ENCODE results near the gene LKAAEAR1. TPM values are rescaled to one million over a fixed set of nuclear protein-coding genes. Genes with fewer than 3 reads are reported as not detected.
A peak's percentile ranks its signal among the peaks of the same experiment; 100 is the strongest.

The LKAAEAR1 gene
- total RNA-seq, 4 donors from 2014 or later, result not detected

GRCh38 chr20:64069614-64070243 is 14.5 kb downstream of the LKAAEAR1 start:
- Histone ChIP-seq H3K36me3 (peaks cover 0 to 18% (median 0%) of the 10 kb centered on the region in 3 donors), H3K27ac (no peak overlapping the region), H3K4me1 (peaks cover 0 to 39% (median 19%) of the 10 kb centered on the region in 4 donors), H3K4me3 (no peak overlapping the region), H3K9me3 (no peaks in the 10 kb centered on the region), H3K27me3 (no peaks in the 10 kb centered on the region)
- peak in 1 of 3 donors; percentile 39 for DNase-seq
- TF ChIP-seq POLR2A (IDR thresholded peaks at IDR 0.05) (no peak), CTCF (IDR thresholded peaks at IDR 0.05) (peak; percentile 38 to 72 (median 50))

GRCh38 chr20:64069209-64069613 is 15.0 kb downstream of the LKAAEAR1 start:
- no peak for DNase-seq
- Histone ChIP-seq H3K4me1 (peaks cover 0 to 41% (median 23%) of the 10 kb centered on the region in 4 donors), H3K9me3 (no peaks in the 10 kb centered on the region), H3K27me3 (no peaks in the 10 kb centered on the region), H3K27ac (no peak overlapping the region), H3K4me3 (no peak overlapping the region), H3K36me3 (peaks cover 0 to 16% (median 0%) of the 10 kb centered on the region in 3 donors)
- TF ChIP-seq CTCF (IDR thresholded peaks at IDR 0.05) (no peak), POLR2A (IDR thresholded peaks at IDR 0.05) (no peak)

GRCh38 chr20:64068386-64069208 is 15.6 kb downstream of the LKAAEAR1 start:
- no peak for DNase-seq
- TF ChIP-seq CTCF (IDR thresholded peaks at IDR 0.05) (no peak), POLR2A (IDR thresholded peaks at IDR 0.05) (no peak)
- H3K27me3 ChIP-seq, result no peaks in the 10 kb centered on the region
- no peaks in the 10 kb centered on the region for H3K9me3 ChIP-seq
- H3K4me1 ChIP-seq, result peaks cover 0 to 48% (median 29%) of the 10 kb centered on the region in 4 donors
- H3K27ac ChIP-seq, result no peak overlapping the region
- peaks cover 0 to 10% (median 0%) of the 10 kb centered on the region in 3 donors for H3K36me3 ChIP-seq
- H3K4me3 ChIP-seq, result no peak overlapping the region

GRCh38 chr20:64067733-64068307 is 16.4 kb downstream of the LKAAEAR1 start:
- no peak for DNase-seq
- Histone ChIP-seq H3K27ac (no peak overlapping the region), H3K4me3 (no peak overlapping the region), H3K4me1 (peaks cover 0 to 50% (median 31%) of the 10 kb centered on the region in 4 donors), H3K9me3 (no peaks in the 10 kb centered on the region), H3K27me3 (no peaks in the 10 kb centered on the region), H3K36me3 (peaks cover 0 to 3% (median 0%) of the 10 kb centered on the region in 3 donors)
- no peak for TF ChIP-seq CTCF (IDR thresholded peaks at IDR 0.05)
- no peak for TF ChIP-seq POLR2A (IDR thresholded peaks at IDR 0.05)

GRCh38 chr20:64067005-64067632 is 17.1 kb downstream of the LKAAEAR1 start:
- H3K4me3 ChIP-seq, result no peak overlapping the region
- no peak for DNase-seq
- no peak for TF ChIP-seq POLR2A (IDR thresholded peaks at IDR 0.05)
- TF ChIP-seq CTCF (IDR thresholded peaks at IDR 0.05), result no peak
- H3K27me3 ChIP-seq, result no peaks in the 10 kb centered on the region
- peak overlapping the region in 1 of 4 donors; percentile 68 for H3K27ac ChIP-seq
- H3K4me1 ChIP-seq, result peaks cover 0 to 47% (median 37%) of the 10 kb centered on the region in 4 donors
- H3K9me3 ChIP-seq, result no peaks in the 10 kb centered on the region
- no peaks in the 10 kb centered on the region for H3K36me3 ChIP-seq

All from Peyer's patch (tissue), 4 donors.